ENCODE data around the gene PIH1D1. TPM values are rescaled to one million over a fixed set of nuclear protein-coding genes. Genes with fewer than 3 reads are reported as not detected.

The PIH1D1 gene
- 6.2 and 14.4 TPM in 2 replicates for polyA plus RNA-seq

GRCh38 chr19:49451430-49452181 is at the start of gene PIH1D1:
Gene PIH1D1, minus strand, starts transcription at chr19:49451814. Its CDS starts 240 bp downstream, at chr19:49451574.

GRCh38 chr19:49487277-49488045 is 35.8 kb upstream of the PIH1D1 start, which contains the start of gene RPL13A:
Gene RPL13A, plus strand, starts transcription at chr19:49487608. Its CDS starts 22 bp downstream, at chr19:49487630.

GRCh38 chr19:49473868-49474541 is 22.4 kb upstream of the PIH1D1 start, which contains the start of gene FLT3LG:
Gene FLT3LG, plus strand, starts transcription at chr19:49474215. Its CDS starts 425 bp downstream, at chr19:49474640.

GRCh38 chr19:49453013-49453756 is 1.6 kb upstream of the PIH1D1 start, which contains the start of gene ALDH16A1:
Gene ALDH16A1, plus strand, starts transcription at chr19:49453225. Its CDS starts 107 bp downstream, at chr19:49453332.

GRCh38 chr19:49441210-49441959 is 10.2 kb downstream of the PIH1D1 start, which contains the start of gene SLC17A7:
Gene SLC17A7, minus strand, starts transcription at chr19:49441527. Its CDS starts 148 bp downstream, at chr19:49441379.

GRCh38 chr19:49425178-49425577 is 26.4 kb downstream of the PIH1D1 start, which contains the start of gene GFY:
Gene GFY, plus strand, starts transcription at chr19:49425388. Its CDS starts 1,043 bp downstream, at chr19:49426431.

GRCh38 chr19:49423071-49423984 is 28.3 kb downstream of the PIH1D1 start, which contains the start of gene PTH2:
Gene PTH2, minus strand, starts transcription at chr19:49423441. Its CDS starts 102 bp downstream, at chr19:49423339.

Other genes with a start within 250 kb of the PIH1D1 start
- 0.69 TPM in 1 of 2 replicates, not detected in the other for gene SLC6A16, start 126.6 kb downstream of the PIH1D1 start, polyA plus RNA-seq
- 0.86 and 9.6 TPM in 2 replicates for gene CD37, start 116.4 kb downstream of the PIH1D1 start, polyA plus RNA-seq
- 2.0 TPM in 1 of 2 replicates, not detected in the other for gene TEAD2, start 89.4 kb downstream of the PIH1D1 start, polyA plus RNA-seq
- not detected in 2 replicates for gene DKKL1, start 87.9 kb downstream of the PIH1D1 start, polyA plus RNA-seq
- gene KASH5, start 63.6 kb downstream of the PIH1D1 start, polyA plus RNA-seq = not detected in 2 replicates
- not detected in 2 replicates for gene PTH2, start 28.4 kb downstream of the PIH1D1 start, polyA plus RNA-seq
- 0.67 TPM in 1 of 2 replicates, not detected in the other for gene GFY, start 26.4 kb downstream of the PIH1D1 start, polyA plus RNA-seq
- 3.2 and 81.0 TPM in 2 replicates for gene SLC17A7, start 10.3 kb downstream of the PIH1D1 start, polyA plus RNA-seq
- 2.2 and 2.8 TPM in 2 replicates for gene ALDH16A1, start 1.4 kb upstream of the PIH1D1 start, polyA plus RNA-seq
- 1.0 TPM in 1 of 2 replicates, not detected in the other for gene FLT3LG, start 22.4 kb upstream of the PIH1D1 start, polyA plus RNA-seq
- gene RPL13A, start 35.8 kb upstream of the PIH1D1 start, polyA plus RNA-seq = 290 and 308 TPM in 2 replicates
- 911 and 988 TPM in 2 replicates for gene RPS11, start 44.6 kb upstream of the PIH1D1 start, polyA plus RNA-seq
- gene FCGRT, start 60.8 kb upstream of the PIH1D1 start, polyA plus RNA-seq = 1.3 and 1.9 TPM in 2 replicates
- not detected in 2 replicates for gene RCN3, start 76.2 kb upstream of the PIH1D1 start, polyA plus RNA-seq
- gene NOSIP, start 128.7 kb upstream of the PIH1D1 start, polyA plus RNA-seq = 15.2 and 19.1 TPM in 2 replicates
- gene PRRG2, start 129.5 kb upstream of the PIH1D1 start, polyA plus RNA-seq = 0.17 TPM in 1 of 2 replicates, not detected in the other
- gene PRR12, start 139.4 kb upstream of the PIH1D1 start, polyA plus RNA-seq = 0.06 and 0.07 TPM in 2 replicates
- gene RRAS, start 188.3 kb upstream of the PIH1D1 start, polyA plus RNA-seq = 2.0 and 3.0 TPM in 2 replicates
- 4.7 and 5.1 TPM in 2 replicates for gene SCAF1, start 190.4 kb upstream of the PIH1D1 start, polyA plus RNA-seq
- 11.7 and 16.8 TPM in 2 replicates for gene IRF3, start 214.0 kb upstream of the PIH1D1 start, polyA plus RNA-seq
- gene BCL2L12, start 214.1 kb upstream of the PIH1D1 start, polyA plus RNA-seq = not detected in 2 replicates
- 11.1 and 12.9 TPM in 2 replicates for gene PRMT1, start 225.5 kb upstream of the PIH1D1 start, polyA plus RNA-seq
- gene ADM5, start 237.8 kb upstream of the PIH1D1 start, polyA plus RNA-seq = 0.71 and 1.7 TPM in 2 replicates
- 90.8 and 125 TPM in 2 replicates for gene CPT1C, start 239.3 kb upstream of the PIH1D1 start, polyA plus RNA-seq

Measured in Purkinje cell (primary cell).